GM12874 (cell line): Measurements from ENCODE around the gene DHH.

Experiments used
- CTCF ChIP-seq: IDR thresholded peaks from 2 replicates; pipeline ENCODE4 v1.5.1; 2011; ENCODE audit warnings: low read depth, mild to moderate bottlenecking, control low read depth, low read length, moderate library complexity; ENCODE audit not compliant: insufficient read depth

The DHH gene

DNA sequence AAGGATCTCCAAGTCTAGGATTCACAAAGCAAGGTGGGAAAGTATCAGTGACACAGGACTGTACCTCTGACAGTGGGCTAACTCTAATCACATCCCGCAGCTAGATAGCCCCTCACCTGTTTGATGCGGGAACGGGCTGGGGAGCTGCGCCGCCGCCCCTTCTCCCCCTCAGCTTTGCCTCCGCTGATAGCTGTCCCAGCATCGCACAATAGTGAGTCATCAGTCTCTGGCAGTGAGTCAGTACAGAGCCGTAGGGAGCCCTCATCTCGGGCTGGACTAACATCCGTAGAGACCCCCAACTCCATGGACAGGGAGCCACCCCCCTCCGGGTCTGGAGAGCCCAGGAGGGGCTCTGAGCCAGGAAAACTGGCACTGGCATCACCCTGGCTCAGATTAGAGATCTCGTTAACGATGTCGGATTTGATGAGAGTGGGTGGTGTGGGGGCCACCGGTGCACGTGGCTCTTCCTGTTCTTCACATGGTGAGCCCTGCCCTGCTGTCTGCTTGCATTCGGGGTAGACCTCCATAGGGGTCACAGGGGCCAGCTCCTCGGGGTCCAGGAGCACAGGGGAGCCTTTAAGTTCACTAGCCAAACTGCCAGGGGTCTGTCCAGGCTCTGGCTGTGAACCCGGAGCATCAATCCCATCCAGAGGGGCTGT is 44.9 kb downstream of the DHH start:
- no peak for TF ChIP-seq CTCF

- TF ChIP-seq CTCF: no peak
These were observed 45.6 kb downstream of the DHH start for GRCh38 chr12:49048953-49049352.

- no peak for TF ChIP-seq CTCF
These were observed 48.3 kb downstream of the DHH start for GRCh38 chr12:49046129-49046895.

DNA sequence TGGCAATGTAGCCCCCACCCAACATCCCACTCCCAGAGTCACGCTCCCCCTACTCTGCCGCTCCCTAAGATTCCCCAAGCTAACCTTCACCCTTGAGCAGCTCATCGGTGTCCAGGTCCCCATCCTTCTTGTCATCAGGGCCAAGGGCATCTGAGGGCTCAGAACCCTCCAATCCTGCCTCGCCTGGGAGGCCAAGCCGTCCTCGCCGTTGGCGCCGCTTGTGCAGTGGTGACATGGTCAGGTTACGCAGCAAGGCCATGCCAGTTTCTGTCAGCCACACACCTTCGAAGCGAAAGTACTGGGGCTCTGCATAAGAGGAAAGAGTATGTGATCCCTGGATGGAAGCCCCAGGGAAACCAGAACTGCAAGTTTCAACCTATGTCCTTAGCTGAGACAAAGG is 49.9 kb downstream of the DHH start:
- no peak for TF ChIP-seq CTCF

DNA sequence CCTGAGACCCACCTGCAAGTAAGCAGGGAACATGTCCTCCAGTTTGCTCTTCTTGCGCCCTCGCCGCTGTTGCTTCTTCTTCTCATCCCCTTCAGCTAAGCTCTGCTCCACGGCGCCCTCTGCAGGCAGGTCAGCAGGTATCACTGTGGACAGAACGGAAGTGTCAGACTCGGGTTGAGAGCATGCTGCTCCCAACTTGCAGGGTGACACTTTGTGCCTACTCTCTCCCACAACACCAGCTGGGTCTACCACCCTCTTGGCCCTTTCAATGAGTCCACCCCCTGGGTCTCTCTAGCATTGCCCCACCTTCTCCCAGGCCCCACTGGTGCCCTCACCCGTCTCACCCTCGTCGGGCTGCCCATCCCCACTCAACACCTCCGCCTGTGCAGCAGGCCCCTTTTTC is 50.7 kb downstream of the DHH start:
- TF ChIP-seq CTCF: peak; percentile 86

DNA sequence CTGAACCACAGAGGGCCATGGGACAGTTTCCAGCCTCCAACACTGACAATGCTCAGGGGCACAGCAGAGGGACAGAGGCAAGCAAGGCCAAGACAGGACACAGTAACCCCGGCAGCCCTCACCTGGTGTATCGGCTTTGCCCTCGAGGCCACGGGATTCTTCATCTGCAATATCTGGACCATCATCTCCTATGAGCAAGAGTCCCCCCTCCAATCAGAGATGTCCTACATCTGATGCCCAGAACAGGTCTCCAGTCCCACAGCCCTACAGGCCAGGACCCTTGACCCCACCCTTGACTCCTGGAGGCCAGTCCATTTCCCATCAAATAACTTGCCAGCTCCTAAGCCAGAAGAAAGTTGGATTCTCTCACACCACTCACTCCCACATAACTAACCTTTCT is 51.4 kb downstream of the DHH start:
- TF ChIP-seq CTCF: no peak

GRCh38 chr12:49041881-49042484 is 52.6 kb downstream of the DHH start:
- no peak for TF ChIP-seq CTCF
